Measurements from ENCODE around the gene C9orf50.
"Not testable (repeated sequence)": the region's sequence is repeated elsewhere in the genome, so short reads cannot be mapped to it uniquely, and the experiment has no call there.

Gene C9orf50

GRCh38 chr9:129601082-129601674 lies 19.7 kb downstream of the C9orf50 start:
- TF ChIP-seq ZFX (IDR thresholded peaks at IDR 0.05), result no peak
- TF ChIP-seq, protein P1, sequence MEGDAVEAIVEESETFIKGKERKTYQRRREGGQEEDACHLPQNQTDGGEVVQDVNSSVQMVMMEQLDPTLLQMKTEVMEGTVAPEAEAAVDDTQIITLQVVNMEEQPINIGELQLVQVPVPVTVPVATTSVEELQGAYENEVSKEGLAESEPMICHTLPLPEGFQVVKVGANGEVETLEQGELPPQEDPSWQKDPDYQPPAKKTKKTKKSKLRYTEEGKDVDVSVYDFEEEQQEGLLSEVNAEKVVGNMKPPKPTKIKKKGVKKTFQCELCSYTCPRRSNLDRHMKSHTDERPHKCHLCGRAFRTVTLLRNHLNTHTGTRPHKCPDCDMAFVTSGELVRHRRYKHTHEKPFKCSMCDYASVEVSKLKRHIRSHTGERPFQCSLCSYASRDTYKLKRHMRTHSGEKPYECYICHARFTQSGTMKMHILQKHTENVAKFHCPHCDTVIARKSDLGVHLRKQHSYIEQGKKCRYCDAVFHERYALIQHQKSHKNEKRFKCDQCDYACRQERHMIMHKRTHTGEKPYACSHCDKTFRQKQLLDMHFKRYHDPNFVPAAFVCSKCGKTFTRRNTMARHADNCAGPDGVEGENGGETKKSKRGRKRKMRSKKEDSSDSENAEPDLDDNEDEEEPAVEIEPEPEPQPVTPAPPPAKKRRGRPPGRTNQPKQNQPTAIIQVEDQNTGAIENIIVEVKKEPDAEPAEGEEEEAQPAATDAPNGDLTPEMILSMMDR (conservative IDR thresholded peaks at IDR 0.05), result no peak

GRCh38 chr9:129598089-129598596 lies 22.8 kb downstream of the C9orf50 start:
- no peak overlapping the region for H3K27ac ChIP-seq
- TF ChIP-seq, protein P1 (conservative IDR thresholded peaks at IDR 0.05), result no peak
- TF ChIP-seq ZFX (IDR thresholded peaks at IDR 0.05), result no peak

More at GRCh38 chr9:129601082-129601674, 19.7 kb downstream of the C9orf50 start:
- no peak overlapping the region for H3K27ac ChIP-seq

GRCh38 chr9:129597355-129598088 lies 23.4 kb downstream of the C9orf50 start:
- no peak overlapping the region for H3K27ac ChIP-seq
- no peak for TF ChIP-seq ZFX (IDR thresholded peaks at IDR 0.05)

GRCh38 chr9:129596541-129597331 lies 24.2 kb downstream of the C9orf50 start:
- no peak overlapping the region for H3K27ac ChIP-seq
- TF ChIP-seq, protein P1 (conservative IDR thresholded peaks at IDR 0.05), result no peak
- TF ChIP-seq ZFX (IDR thresholded peaks at IDR 0.05), result no peak

DNA sequence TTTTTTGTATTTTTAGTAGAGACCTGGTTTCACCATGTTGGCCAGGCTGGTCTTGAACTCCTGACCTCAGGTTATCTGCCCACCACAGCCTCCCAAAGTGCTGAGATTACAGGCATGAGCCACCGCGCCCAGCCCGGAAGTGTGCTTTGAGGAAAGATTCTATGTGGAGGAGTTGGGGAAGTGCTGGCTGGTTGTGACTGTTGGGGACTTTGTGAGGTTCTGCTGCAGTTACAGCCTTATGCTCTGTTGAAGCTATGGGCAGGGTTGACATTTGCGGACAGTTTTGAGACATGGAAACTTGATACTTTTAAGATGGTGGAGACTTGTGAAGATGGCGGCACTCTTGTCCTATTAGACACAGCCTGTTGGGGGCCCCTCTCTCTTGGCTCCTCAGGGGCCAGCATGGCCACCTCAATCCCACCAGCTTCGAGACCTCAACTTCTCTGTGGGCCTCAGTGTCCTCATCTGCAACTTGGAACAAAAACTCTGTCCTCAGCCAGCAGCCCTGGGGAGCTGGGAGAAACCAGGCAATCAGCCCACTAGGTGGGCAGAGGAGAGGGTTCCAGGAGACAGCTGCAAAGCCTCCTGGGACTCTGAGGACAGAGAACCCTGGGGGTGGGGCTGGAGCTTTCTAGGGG lies 24.9 kb downstream of the C9orf50 start:
- H3K27ac ChIP-seq, result no peak overlapping the region
- TF ChIP-seq, protein P1 (conservative IDR thresholded peaks at IDR 0.05), result no peak
- no peak for TF ChIP-seq ZFX (IDR thresholded peaks at IDR 0.05)

DNA sequence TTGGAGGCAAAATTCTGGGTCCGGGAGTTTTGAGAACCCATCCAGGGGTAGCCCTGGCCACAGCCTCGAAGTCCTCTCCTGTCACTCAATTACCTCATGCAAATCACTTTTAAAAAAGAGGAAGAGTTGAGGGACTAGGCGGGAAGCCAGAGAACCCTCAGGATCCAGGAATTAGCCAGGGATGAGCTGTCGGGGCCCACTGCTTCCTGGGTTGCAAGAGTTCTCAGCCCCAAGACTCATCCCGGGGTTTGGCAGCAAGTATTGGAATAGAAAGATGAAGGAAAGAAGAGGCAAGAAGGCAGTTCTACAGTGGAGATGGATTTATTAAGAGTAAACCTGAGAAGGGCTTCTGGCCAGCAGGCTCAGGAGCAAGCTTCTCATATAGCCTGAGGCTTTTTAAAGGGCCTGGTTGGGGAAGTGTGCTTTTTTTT lies 25.6 kb downstream of the C9orf50 start:
- H3K27ac ChIP-seq, result no peak overlapping the region
- no peak for TF ChIP-seq ZFX (IDR thresholded peaks at IDR 0.05)
- TF ChIP-seq, protein P1 (conservative IDR thresholded peaks at IDR 0.05), result no peak

DNA sequence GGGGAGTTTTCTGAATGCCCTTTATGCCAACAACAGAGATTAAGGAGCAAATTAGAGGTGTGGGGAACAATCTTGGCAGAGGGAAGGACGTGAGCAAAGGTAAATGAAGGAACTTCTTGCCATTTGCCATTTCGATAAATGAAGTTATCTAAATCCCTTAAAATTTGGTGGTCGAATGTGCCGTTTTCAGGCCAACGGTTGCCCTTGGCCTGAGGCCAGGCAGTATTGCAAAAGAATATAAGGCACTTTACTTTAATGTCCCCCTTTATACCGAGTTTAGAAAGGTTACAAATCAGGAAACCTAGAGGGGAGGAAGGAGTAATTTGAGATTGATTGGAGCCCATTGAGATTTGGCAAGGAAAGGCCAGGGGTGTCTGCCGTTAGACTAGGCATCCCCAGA lies 26.3 kb downstream of the C9orf50 start:
- TF ChIP-seq ZFX (IDR thresholded peaks at IDR 0.05), result no peak
- TF ChIP-seq, protein P1 (conservative IDR thresholded peaks at IDR 0.05), result no peak
- H3K27ac ChIP-seq, result no peak overlapping the region

- not testable (repeated sequence) for H3K27ac ChIP-seq
Measured at GRCh38 chr9:129592790-129593189, 28.1 kb downstream of the C9orf50 start.

Data from C4-2B (cell line).